SU-DHL-6 (cell line): ENCODE data around the gene RNF128.
"Not testable (repeated sequence)": the region's sequence is repeated elsewhere in the genome, so short reads cannot be mapped to it uniquely, and the experiment has no call there.

Experiments
- H2AFZ ChIP-seq: fragments of 200-600 bp; sonication (generic); 2 replicates; pipeline ENCODE4 v1.6.1; 2014; ENCODE audit warnings: low read depth, mild to moderate bottlenecking, moderate library complexity, mixed read lengths, antibody characterized with exemption, low read length; ENCODE audit not compliant: severe bottlenecking
- H3F3A ChIP-seq: fragments of 200-600 bp; shearing (Covaris generic); 2 replicates; pipeline ENCODE4 v1.6.0; 2016; ENCODE audit warnings: antibody characterized with exemption, mild to moderate bottlenecking; ENCODE audit not compliant: insufficient read depth
- H3K27ac ChIP-seq: fragments of 200-600 bp; sonication (generic); 2 replicates; pipeline ENCODE4 v1.5.1; 2016; ENCODE audit warnings: low read depth, mild to moderate bottlenecking, low read length, moderate library complexity, mixed read lengths
- H3K27me3 ChIP-seq: fragments of 200-600 bp; sonication (generic), shearing (Covaris generic); 2 replicates; pipeline ENCODE4 v1.6.0; 2014; ENCODE audit warnings: mild to moderate bottlenecking, low read length
- H3K36me3 ChIP-seq: fragments of 200-600 bp; sonication (generic); 2 replicates; pipeline ENCODE4 v1.6.1; 2014; ENCODE audit warnings: mild to moderate bottlenecking, low read length, mixed read lengths
- H3K4me2 ChIP-seq: fragments of 300-600, 200-600 bp; shearing (Covaris generic), sonication (generic); 2 replicates; pipeline ENCODE4 v1.6.0; 2014; ENCODE audit warnings: low read length, low read depth, mild to moderate bottlenecking; ENCODE audit not compliant: poor library complexity, severe bottlenecking
- H3K4me3 ChIP-seq: fragments of 200-600 bp; sonication (generic); 2 replicates; pipeline ENCODE4 v1.5.1; 2014; ENCODE audit warnings: antibody characterized with exemption, low read length, mild to moderate bottlenecking, mixed read lengths; ENCODE audit not compliant: insufficient read depth, poor library complexity, severe bottlenecking
- H3K79me2 ChIP-seq: fragments of 200-600 bp; sonication (generic); 2 replicates; pipeline ENCODE4 v1.6.1; 2014; ENCODE audit warnings: mild to moderate bottlenecking, low read length, moderate library complexity; ENCODE audit not compliant: insufficient read depth
- H3K9ac ChIP-seq: fragments of 200-600 bp; sonication (generic); 2 replicates; pipeline ENCODE4 v1.7.0; 2014; ENCODE audit warnings: mild to moderate bottlenecking, low read length
- H3K9me2 ChIP-seq: fragments of 200-600 bp; sonication (generic); replicated peaks from 2 replicates; pipeline ENCODE4 v1.6.1; 2014; ENCODE audit warnings: low read length; ENCODE audit not compliant: insufficient read depth
- H3K9me3 ChIP-seq: fragments of 200-600 bp; sonication (generic); 2 replicates; pipeline ENCODE4 v1.6.1; 2014; ENCODE audit warnings: low read length, mixed read lengths; ENCODE audit not compliant: insufficient read depth
- H4K20me1 ChIP-seq: fragments of 200-600 bp; sonication (generic); 2 replicates; pipeline ENCODE4 v1.6.1; 2014; ENCODE audit warnings: low read depth, mild to moderate bottlenecking, antibody characterized with exemption, low read length, moderate library complexity, mixed read lengths
- CTCF ChIP-seq: fragments of 200-600 bp; sonication (generic); IDR thresholded peaks from one replicate; pipeline ENCODE4 v1.5.1; 2017; ENCODE audit warnings: antibody characterized with exemption, mild to moderate bottlenecking, low read length, moderate library complexity; ENCODE audit not compliant: insufficient read depth, poor library complexity, severe bottlenecking
- EZH2phosphoT487 ChIP-seq: fragments of 200-600 bp; sonication (generic), shearing (Covaris generic); conservative IDR thresholded peaks from 2 replicates; pipeline ENCODE4 v1.6.1; 2018; ENCODE audit warnings: mild to moderate bottlenecking, antibody characterized with exemption, low read length, moderate library complexity, mixed read lengths

The RNF128 gene

GRCh38 chrX:106751407-106751806, 24.9 kb downstream of the RNF128 start:
- H3K27me3 ChIP-seq: no peaks in the 10 kb centered on the region
- H4K20me1 ChIP-seq: no peaks in the 10 kb centered on the region
- no peaks in the 10 kb centered on the region for H3F3A ChIP-seq
- no peak overlapping the region for H3K4me2 ChIP-seq
- no peaks in the 10 kb centered on the region for H3K9me3 ChIP-seq
- no peak overlapping the region for H3K9ac ChIP-seq
- no peaks in the 10 kb centered on the region for H3K79me2 ChIP-seq
- H3K9me2 ChIP-seq: no peaks in the 10 kb centered on the region
- TF ChIP-seq CTCF (no peak), EZH2phosphoT487 (no peak)
- H3K36me3 ChIP-seq: no peaks in the 10 kb centered on the region
- no peak overlapping the region for H2AFZ ChIP-seq
- H3K27ac ChIP-seq: no peak overlapping the region
- no peak overlapping the region for H3K4me3 ChIP-seq

- TF ChIP-seq CTCF (no peak), EZH2phosphoT487 (no peak)
- H3F3A ChIP-seq: no peaks in the 10 kb centered on the region
- no peak overlapping the region for H3K27ac ChIP-seq
- no peaks in the 10 kb centered on the region for H3K9me3 ChIP-seq
- H3K9me2 ChIP-seq: no peaks in the 10 kb centered on the region
- no peak overlapping the region for H2AFZ ChIP-seq
- no peaks in the 10 kb centered on the region for H4K20me1 ChIP-seq
- no peaks in the 10 kb centered on the region for H3K27me3 ChIP-seq
- H3K4me2 ChIP-seq: no peak overlapping the region
- H3K79me2 ChIP-seq: no peaks in the 10 kb centered on the region
- no peak overlapping the region for H3K4me3 ChIP-seq
- H3K9ac ChIP-seq: no peak overlapping the region
- no peaks in the 10 kb centered on the region for H3K36me3 ChIP-seq
These were observed 25.7 kb downstream of the RNF128 start for GRCh38 chrX:106752101-106752678.

- not testable (repeated sequence) for H3K4me3 ChIP-seq, H3K9me3 ChIP-seq, H3K36me3 ChIP-seq, H3K9ac ChIP-seq, H3K27me3 ChIP-seq, H3K4me2 ChIP-seq, H4K20me1 ChIP-seq, H3K79me2 ChIP-seq, H3K27ac ChIP-seq, H3F3A ChIP-seq, H3K9me2 ChIP-seq, H2AFZ ChIP-seq
These were observed 42.8 kb downstream of the RNF128 start for GRCh38 chrX:106769288-106769687.

GRCh38 chrX:106774981-106775380, 48.5 kb downstream of the RNF128 start:
- H3F3A ChIP-seq: no peaks in the 10 kb centered on the region
- H3K4me3 ChIP-seq: no peak overlapping the region
- no peak overlapping the region for H3K4me2 ChIP-seq
- H3K9ac ChIP-seq: no peak overlapping the region
- no peaks in the 10 kb centered on the region for H3K27me3 ChIP-seq
- TF ChIP-seq CTCF: no peak
- no peak for TF ChIP-seq EZH2phosphoT487
- no peaks in the 10 kb centered on the region for H3K9me3 ChIP-seq
- H3K27ac ChIP-seq: no peak overlapping the region
- no peaks in the 10 kb centered on the region for H4K20me1 ChIP-seq
- H2AFZ ChIP-seq: no peak overlapping the region
- H3K9me2 ChIP-seq: no peaks in the 10 kb centered on the region
- H3K79me2 ChIP-seq: no peaks in the 10 kb centered on the region
- no peaks in the 10 kb centered on the region for H3K36me3 ChIP-seq
